ENCODE data around the gene ERVW-1.
"Not testable (repeated sequence)": the region's sequence is repeated elsewhere in the genome, so short reads cannot be mapped to it uniquely, and the experiment has no call there.

The ERVW-1 gene

DNA sequence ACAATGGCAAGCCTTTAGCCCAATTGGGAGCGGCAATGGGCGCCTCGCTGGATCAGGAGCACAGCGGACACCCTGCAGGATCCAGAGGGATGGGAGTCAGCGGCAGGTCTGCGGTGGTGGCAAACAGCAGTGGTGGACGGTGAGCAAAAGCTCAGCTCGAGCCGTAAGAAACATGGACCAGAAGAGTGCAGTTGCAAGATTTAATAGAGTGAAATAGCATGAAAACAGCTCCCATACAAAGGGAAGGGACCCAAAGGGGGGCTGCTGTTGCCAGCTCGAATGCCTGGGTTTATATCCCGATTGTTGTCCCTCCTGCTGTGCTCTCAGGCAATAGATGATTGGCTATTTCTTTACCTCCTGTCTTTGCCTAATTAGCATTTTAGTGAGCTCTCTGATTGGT lies at the start of gene ERVW-1:
Gene ERVW-1 (minus strand): TSS at position 266 of the 400 bp plus-strand sequence. CDS start 7,565 bp downstream, outside the sequence.
- not testable (repeated sequence) for DNase-seq

DNA sequence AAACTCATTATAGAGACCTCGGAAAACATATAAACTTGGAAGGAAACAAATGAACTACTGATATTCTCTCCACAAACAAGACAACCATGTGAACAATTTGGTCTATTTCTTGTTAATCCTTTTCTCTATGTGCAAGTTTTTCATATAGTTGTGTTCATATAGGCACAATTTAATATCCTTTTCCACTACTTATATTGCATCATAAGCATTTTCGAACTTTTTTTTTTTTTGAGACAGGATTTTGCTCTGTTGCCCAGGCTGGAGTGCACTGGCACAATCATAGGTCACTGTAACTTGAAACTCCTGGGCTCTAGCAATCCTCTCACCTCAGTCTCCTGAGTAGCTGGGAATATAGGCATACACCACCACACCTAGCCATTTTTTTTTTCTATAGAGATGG lies 45.4 kb upstream of the ERVW-1 start:
- no peak for DNase-seq

DNA sequence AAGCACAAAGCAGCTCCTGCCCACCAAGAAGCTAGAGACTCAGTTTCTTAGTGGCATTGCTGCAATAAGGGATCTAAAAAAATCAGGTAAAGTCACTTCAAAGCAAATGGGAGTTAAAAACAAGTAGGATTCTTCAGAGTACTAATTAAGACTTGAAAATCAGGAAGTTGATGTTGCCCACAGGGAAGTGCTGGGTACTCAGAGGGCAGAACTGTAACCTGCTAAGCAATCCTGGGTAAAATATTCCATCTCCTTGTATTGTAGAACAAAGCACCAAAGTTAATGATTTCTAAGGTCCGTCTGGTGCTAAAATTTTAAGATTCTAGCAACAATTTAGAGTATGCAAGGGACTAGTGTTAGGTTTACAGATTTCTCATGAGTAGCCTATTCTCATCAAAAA lies 42.3 kb upstream of the ERVW-1 start:
- DNase-seq: no peak

DNA sequence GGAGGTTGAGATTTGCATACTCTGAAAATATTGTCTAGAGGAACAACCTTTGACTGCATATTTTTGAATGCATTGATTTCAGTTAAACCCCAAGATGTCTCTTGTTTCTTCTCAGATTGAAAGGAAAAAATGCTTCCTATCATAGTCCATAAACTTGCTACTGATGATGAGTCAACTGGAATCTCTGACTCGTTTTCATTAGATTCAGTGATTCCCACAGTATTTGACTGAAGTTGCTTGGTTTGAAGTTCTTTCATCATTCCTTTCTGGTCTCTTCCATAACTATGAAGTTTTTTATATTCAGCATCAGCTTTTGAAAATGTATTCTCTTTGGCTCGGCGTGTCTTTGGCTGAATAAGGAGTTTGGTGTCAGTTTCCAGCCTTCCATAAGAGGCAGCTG lies 39.9 kb upstream of the ERVW-1 start:
- DNase-seq: no peak

DNA sequence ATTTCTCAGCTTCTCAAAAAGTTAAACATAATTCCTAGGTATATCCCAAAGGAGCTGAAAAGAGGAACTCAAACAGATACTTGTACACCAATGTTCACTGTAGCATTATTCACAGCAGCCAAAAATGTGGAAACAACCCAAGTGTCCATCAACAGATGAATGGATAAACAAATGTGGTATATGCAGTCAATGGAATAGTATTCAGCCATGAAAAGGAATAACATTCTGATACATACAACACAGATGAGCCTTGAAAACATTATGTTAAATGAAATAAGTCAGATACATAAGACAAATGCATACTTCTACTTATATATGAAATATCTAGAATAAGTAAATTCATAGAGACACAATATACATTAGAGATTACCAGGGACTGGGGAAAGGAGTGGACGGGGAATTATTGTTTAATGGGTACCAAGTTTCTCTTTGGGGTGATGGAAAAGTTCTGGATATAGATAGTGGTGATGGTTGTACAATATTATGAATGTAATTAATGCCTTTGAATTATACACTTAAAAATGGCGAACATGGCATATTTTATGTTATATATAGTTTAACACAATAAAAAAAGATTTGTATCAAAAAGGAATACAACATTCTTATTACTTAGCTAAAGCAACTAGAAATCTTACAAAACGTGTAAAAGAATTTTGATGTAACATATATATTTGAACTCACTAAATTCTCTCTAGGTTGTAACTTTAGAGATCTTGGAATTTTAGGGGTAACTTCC lies 35.6 kb upstream of the ERVW-1 start:
- DNase-seq: no peak

DNA sequence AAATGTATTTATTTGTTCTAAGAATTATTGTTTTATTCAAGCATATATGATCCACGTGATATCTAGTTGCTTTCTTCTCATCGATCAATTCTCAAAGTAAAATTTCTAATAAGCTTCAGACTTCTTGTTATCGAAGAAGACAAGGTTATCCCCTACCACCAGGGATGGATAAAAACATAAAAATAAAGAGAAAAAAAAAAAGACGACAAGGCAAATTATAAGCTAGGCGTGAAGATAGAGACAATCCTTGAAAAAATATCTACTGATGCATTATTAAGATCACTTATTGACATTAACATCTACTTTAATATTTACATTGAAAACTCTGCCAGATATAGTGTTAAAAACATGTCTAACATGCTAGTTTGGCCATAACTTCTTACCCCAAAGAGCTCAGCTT lies 31.2 kb upstream of the ERVW-1 start:
- no peak for DNase-seq

DNA sequence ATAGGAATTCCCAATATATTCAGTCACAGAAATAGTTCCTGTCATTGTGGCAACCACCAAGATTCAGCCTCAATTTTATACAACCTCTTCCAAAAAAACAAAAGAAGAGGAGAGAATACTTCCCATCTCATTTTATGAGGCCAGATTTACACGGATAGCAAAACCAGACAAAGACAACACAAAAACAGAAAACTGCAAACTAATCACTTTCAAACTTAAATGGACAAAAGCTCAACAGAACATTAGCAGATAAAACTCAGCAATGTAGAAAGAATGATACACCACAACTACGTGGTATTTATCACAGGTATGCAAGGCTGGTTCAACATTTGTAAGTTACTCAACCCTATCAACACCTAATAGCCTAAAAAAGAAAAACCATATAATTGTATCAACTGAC lies 28.6 kb upstream of the ERVW-1 start:
- DNase-seq: no peak

- no peak for DNase-seq
These were observed 26.8 kb upstream of the ERVW-1 start for GRCh38 chr7:92504563-92504962.

GRCh38 chr7:92503767-92504166 lies 26.0 kb upstream of the ERVW-1 start:
- DNase-seq: no peak

DNA sequence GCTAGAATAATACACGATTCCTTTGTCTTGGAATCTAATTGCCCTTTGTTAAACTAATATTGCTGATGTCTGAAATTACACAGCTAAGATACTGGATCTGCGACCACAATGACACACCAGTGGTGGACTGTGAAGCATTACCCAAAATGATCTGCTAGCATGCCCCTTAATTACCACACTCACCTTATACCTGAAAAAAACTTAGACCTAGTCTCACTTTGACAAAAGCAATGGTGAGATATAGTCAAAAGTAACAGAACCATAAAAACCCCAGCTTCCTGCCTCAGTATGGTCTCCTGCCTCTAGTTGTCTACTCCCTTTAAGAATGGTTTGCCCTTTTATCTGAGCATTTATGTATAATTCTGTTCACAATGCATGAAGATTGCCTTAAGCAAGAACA lies 20.8 kb upstream of the ERVW-1 start:
- no peak for DNase-seq

DNA sequence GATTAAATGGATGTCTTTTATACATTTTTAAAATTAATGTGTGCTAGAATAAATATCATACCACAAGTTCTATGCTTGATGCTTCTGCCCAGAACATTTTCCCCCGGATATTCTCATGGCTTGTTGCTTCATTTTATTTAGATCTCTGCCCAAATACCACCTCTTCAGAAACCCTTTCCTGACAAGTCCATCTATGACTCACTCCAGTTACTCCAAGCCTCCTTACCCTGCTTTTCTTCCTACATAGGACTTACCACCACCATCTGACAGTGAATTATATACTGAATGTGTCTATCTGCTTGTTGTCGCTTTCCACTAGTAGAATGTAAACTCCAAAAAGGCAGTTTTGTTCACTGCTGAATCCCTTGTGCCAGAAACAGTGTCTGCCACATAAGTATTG lies 19.1 kb upstream of the ERVW-1 start:
- no peak for DNase-seq

DNA sequence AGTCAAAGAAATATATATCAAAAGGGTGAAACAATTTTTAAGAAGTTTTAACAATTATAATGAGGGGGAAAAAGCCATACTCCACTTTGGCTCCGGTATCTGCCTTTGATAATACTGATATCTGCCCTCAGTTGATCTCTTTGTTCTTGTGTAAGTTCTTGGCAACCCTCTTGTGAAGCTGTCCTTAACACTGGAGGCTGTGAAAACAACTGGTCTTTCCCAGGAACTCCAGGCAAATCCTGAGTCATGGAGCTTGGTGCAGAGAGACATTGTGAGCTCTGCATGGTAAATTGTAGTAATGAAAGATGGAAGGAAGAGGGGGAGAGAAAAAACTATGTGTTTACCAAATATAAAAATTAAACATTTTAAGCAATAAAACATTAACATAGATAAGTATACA lies 11.9 kb upstream of the ERVW-1 start:
- no peak for DNase-seq

DNA sequence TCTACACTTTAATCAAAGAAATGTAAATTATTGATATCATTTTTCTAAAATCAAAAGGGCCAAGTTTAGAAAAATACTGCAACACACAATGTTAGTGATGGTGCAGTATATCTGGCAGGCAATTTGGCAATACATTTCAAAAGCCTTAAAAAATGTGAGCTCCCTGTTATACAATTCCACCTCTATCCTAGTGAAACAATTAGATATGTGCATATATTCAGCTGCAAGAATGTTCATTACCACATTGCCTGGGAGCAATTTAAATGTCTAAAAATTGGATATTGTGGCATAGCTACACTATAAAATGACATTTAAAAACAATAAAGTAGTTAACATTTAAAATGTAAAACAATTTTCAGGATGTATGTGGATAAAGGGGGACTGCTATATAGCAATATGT lies 10.1 kb upstream of the ERVW-1 start:
- no peak for DNase-seq

GRCh38 chr7:92485974-92486373 lies 8.2 kb upstream of the ERVW-1 start:
- no peak for DNase-seq

DNA sequence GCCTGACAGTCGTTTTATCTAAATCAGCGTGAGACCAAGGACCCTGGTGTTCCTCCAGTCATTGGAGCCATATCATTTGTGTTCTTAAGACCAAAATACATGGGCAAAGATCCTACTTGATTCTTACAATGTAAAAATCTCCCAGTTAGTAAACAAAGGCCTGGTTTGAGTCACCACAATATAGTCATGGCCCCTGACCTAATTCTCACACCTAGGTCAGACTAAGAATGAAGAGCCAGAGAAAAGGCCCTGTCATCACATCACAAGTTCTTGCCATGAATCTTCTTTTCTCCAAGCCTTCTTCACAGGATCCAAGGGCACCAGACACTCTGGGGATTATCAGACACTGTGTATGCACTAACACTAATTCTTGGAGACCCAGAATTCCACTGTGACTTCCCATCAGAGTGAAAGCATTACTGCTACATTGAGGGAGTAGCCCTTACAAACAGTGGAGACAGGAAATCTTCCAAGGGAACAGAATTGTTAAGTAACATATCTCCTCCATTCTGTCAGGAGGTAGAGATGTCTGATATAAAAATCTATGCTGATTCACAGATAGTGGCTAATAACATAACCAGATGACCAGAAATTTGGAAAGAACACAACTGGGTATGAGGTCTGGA lies 7.6 kb upstream of the ERVW-1 start:
- DNase-seq: no peak

GRCh38 chr7:92484226-92484625 lies 6.5 kb upstream of the ERVW-1 start:
- not testable (repeated sequence) for DNase-seq

DNA sequence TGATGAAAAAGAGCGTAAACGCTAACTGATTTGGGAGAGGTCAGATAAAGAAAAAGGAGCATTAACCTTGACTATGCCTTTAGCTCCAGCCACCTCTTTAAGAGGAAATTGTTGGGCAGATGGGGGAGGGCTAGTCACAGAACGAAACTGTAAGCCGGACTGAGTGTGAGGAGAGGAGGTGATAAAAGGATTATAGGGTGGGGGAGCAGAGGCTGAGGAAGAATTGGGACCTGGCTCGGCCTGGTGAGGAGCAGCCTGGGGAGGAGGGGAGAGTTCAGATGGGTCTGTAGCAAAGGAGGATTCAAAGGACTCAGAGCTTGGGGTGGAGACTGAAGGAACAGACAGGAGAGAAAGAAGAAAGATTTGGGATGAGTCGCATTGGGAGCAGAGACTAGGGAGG lies 5.9 kb upstream of the ERVW-1 start:
- not testable (repeated sequence) for DNase-seq

GRCh38 chr7:92479146-92479545 lies 1.4 kb upstream of the ERVW-1 start:
- DNase-seq: not testable (repeated sequence)

DNA sequence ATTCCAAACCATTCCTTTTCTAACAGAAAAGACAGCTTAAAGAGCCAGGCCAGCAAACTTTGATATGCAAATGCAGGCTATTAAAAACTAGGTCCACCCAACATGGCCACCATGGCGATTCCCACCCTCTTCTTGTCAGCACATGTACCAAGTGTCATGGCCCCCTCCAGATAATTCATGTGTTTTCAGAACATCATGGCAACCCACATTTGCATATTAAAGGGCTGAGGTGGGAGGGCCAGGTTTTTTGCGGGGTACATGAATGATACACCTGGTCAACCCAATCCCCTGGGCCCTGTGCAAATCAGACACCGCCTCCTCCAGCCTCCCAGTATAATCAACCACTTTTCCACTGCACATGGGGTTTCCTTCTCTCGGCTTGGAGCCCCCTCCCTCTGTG lies 965 bp upstream of the ERVW-1 start:
- DNase-seq: no peak

GRCh38 chr7:92478095-92478494 lies 349 bp upstream of the ERVW-1 start:
- DNase-seq: no peak

DNA sequence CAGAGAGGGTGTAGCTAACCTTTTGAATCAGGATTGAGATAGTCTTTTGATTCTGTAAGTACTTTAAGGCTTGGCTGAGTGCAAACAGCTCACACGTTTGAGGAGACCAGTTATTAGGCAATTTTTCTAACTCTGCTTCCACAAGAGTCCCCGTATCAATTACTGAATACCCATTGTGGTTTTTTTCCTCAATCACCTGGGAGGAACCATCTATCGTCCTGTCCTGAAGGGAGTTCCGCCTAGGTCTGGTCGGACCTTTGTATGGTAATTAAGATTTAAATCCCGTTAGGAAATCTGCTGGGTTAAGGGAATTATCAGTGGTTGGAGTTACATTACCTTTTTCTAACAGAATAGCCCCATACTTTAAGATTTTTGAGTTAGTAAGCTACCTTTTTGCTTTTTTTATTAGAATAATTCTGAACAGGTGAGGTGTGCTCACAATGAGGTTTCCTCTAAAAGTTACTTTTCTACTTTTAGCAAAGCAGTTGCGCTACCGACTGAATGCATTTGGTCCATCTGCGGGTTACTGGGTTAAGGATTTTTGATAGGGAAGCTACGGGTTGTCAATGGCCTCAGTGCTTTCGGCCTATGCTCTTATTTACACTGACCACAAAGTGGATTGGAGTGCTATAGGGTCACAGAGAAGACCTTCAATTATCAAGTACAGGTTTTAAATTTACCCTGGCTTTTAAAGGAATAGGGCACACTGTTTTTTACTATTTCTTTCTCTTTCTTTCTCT lies 1.7 kb downstream of the ERVW-1 start:
- not testable (repeated sequence) for DNase-seq

DNA sequence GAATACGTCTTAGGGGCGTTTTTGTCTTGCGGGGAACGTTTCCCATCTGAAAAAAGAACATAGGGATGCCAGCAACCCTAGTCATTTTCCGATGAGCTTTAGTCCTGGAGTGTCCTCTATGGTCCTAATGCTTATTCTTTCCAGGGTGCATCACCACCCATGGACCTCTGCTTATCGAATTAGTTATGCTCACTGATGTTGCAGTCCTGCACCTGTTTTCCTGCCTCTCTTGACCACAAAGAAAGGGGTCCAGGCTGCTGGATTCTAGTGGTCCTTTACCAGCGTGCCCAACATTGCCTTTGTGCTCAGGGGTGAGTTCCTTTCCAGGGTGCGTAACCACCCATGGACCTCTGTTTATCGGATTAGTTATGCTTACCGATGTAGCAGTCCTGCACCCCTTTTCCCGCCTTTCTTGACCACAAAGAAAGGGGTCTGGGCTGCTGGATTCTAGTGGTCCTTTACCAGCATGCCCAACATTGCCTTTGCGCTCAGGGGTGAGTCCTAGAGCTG lies 2.4 kb downstream of the ERVW-1 start:
- DNase-seq: not testable (repeated sequence)

- DNase-seq: not testable (repeated sequence)
These were observed 3.8 kb downstream of the ERVW-1 start for GRCh38 chr7:92473989-92474388.

DNA sequence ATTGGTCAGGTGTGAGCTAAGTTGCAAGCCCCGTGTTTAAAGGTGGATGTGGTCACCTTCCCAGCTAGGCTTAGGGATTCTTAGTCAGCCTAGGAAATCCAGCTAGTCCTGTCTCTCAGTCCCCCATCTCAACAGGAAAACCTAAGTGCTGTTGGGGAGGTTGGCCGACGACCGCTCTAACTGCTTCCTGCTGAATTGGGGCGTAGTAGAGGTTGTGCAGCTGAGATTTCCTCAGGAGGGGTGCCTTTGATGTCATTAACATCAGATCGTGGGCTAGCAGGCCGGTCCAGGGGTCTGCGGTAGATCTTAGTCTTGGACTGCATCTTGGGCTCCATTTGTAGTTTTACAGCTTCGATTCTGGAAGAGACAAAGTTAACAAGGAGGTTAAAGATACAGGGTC lies 9.2 kb downstream of the ERVW-1 start:
- not testable (repeated sequence) for DNase-seq

All from activated T-cell treated with anti-CD3 and anti-CD28 coated beads, Interleukin-2, amount 50 U/mL, for 48 hours (primary cell).